Parathyroid adenoma (tissue), 2 donors: ENCODE data around the gene LRRC71.
A peak's percentile ranks its signal among the peaks of the same experiment; 100 is the strongest.

Source experiments
- H2AFZ ChIP-seq: fragments of 300-600 bp; sonication (generic); one replicate; pipeline ENCODE4 v1.7.0; 2017; ENCODE audit warnings: antibody characterized with exemption, mild to moderate bottlenecking
- H3K27ac ChIP-seq: fragments of 300-600 bp; sonication (generic); one replicate; pipeline ENCODE4 v1.7.0; 2017
- H3K27me3 ChIP-seq: fragments of 300-600 bp; sonication (generic); one replicate; pipeline ENCODE4 v1.7.0; 2017; ENCODE audit warnings: low read length; ENCODE audit not compliant: control insufficient read depth, insufficient read depth
- H3K36me3 ChIP-seq: fragments of 300-600 bp; sonication (generic); one replicate; pipeline ENCODE4 v1.7.0; 2017; ENCODE audit warnings: low read length; ENCODE audit not compliant: control insufficient read depth, insufficient read depth
- H3K4me1 ChIP-seq: fragments of 300-600 bp; sonication (generic); one replicate; pipeline ENCODE4 v1.7.0; 2017; ENCODE audit warnings: control low read depth
- H3K4me2 ChIP-seq: fragments of 300-600 bp; sonication (generic); one replicate; pipeline ENCODE4 v1.7.0; 2017; ENCODE audit warnings: low read length
- H3K4me3 ChIP-seq: fragments of 300-600 bp; sonication (generic); one replicate; pipeline ENCODE4 v1.7.0; 2017; ENCODE audit warnings: low read depth, low read length
- H3K79me2 ChIP-seq: fragments of 300-600 bp; sonication (generic); one replicate; pipeline ENCODE4 v1.7.0; 2017; ENCODE audit warnings: control low read depth
- H3K9ac ChIP-seq: fragments of 300-600 bp; sonication (generic); one replicate; pipeline ENCODE4 v1.7.0; 2017; ENCODE audit warnings: mild to moderate bottlenecking
- H3K9me3 ChIP-seq: fragments of 300-600 bp; sonication (generic); one replicate; pipeline ENCODE4 v1.7.0; 2017; ENCODE audit warnings: low read length; ENCODE audit not compliant: control insufficient read depth
- TF ChIP-seq, protein P1 (sequence below): fragments of 300-600 bp; sonication (generic); IDR thresholded peaks from one replicate; pipeline ENCODE4 v1.7.0; 2017; ENCODE audit warnings: antibody characterized with exemption, mild to moderate bottlenecking
- donor health status: primary hyperparathyroidism.

Gene LRRC71

DNA sequence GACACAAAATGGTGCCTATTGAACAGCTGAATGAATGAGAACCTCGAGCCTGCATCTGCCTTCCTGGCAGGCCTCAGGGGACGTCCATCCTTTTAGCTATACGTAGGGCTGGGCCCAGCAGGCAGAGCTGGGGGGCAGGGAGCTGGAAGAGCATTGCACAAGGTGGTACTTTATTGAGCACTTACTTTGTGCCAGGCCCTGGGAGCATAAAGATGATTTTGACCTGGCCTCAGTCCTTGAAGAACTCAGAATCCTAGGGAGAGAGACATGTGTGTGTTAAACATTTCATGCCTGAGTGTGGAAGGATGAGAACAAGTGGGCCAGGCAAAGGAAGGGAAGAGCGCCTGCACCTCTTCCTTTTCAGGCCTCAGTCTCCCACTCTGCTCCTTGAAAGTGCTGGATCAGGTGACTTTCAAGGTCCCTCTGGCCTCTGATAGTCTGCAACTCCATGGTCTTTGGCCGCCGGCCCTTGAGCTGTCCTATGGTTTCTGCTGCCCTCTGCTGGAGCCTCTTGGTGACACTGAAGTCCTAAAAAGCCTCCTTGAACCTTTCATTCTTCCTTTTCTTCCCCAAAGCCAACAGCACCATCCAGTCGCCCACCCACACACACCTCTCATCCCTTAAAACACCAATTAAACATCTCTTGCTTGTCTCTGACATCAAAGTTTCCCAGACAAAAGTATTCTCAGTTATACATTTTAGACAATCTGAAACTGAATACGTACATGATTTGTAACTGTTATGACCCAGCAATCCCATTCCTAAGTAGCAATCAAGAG, 30.4 kb upstream of the LRRC71 start:
- Histone ChIP-seq H3K4me2 (no peak overlapping the region), H3K4me3 (no peak overlapping the region), H2AFZ (peak overlapping the region; percentile 9), H3K27ac (no peak overlapping the region), H3K27me3 (no peaks in the 10 kb centered on the region), H3K9me3 (no peaks in the 10 kb centered on the region), H3K9ac (no peak overlapping the region), H3K4me1 (no peaks in the 10 kb centered on the region), H3K36me3 (no peaks in the 10 kb centered on the region), H3K79me2 (no peaks in the 10 kb centered on the region)
- TF ChIP-seq, protein P1, sequence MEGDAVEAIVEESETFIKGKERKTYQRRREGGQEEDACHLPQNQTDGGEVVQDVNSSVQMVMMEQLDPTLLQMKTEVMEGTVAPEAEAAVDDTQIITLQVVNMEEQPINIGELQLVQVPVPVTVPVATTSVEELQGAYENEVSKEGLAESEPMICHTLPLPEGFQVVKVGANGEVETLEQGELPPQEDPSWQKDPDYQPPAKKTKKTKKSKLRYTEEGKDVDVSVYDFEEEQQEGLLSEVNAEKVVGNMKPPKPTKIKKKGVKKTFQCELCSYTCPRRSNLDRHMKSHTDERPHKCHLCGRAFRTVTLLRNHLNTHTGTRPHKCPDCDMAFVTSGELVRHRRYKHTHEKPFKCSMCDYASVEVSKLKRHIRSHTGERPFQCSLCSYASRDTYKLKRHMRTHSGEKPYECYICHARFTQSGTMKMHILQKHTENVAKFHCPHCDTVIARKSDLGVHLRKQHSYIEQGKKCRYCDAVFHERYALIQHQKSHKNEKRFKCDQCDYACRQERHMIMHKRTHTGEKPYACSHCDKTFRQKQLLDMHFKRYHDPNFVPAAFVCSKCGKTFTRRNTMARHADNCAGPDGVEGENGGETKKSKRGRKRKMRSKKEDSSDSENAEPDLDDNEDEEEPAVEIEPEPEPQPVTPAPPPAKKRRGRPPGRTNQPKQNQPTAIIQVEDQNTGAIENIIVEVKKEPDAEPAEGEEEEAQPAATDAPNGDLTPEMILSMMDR = peak; percentile 67

DNA sequence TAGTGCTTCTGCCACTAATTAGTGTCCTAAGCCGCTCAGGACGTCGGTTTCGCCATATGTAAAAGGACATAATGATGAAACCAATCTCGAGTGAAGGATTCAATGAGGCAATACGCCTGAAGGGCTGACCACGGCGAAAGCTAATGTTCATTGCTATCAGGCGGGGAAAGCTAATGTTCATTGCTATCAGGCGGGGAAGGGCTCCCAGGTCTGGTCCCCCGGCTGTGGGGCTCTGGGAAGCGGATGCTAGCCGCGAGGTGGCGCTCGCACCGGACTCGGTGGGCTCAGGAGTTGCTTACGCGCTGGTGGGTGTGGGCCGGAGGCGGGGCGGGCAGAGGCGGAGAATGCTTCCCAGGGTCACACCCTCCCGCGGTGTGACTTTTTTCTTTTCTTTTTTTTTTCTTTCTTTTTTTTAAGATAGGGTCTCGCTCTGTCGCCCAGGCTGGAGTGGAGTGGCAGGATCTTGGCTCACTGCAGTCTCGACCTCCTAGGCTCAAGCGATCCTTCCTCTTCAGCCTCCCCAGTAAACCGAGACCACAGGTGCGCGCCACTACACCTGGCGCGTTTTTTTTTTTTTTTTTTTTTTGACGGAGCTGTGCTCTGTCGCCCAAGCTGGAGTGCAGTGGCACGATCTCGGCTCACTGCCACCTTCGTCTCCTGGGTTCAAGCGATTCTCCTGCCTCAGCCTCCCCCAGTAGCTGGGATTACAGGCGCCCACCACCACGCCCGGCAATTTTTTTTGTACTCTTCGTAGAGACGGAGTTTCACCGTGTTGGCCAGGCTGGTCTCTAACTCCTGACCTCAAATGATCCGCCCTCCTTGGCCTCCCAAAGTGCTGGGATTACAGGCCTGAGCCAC, 28.0 kb upstream of the LRRC71 start:
- H3K9ac ChIP-seq = no peak overlapping the region
- no peak overlapping the region for H3K4me3 ChIP-seq
- H3K4me2 ChIP-seq = peak overlapping the region; percentile 14
- H3K9me3 ChIP-seq = no peaks in the 10 kb centered on the region
- no peaks in the 10 kb centered on the region for H3K4me1 ChIP-seq
- TF ChIP-seq, protein P1 = peak; percentile 63
- H3K79me2 ChIP-seq = no peaks in the 10 kb centered on the region
- H2AFZ ChIP-seq = peak overlapping the region; percentile 54
- H3K27ac ChIP-seq = no peak overlapping the region
- H3K27me3 ChIP-seq = no peaks in the 10 kb centered on the region
- H3K36me3 ChIP-seq = no peaks in the 10 kb centered on the region

DNA sequence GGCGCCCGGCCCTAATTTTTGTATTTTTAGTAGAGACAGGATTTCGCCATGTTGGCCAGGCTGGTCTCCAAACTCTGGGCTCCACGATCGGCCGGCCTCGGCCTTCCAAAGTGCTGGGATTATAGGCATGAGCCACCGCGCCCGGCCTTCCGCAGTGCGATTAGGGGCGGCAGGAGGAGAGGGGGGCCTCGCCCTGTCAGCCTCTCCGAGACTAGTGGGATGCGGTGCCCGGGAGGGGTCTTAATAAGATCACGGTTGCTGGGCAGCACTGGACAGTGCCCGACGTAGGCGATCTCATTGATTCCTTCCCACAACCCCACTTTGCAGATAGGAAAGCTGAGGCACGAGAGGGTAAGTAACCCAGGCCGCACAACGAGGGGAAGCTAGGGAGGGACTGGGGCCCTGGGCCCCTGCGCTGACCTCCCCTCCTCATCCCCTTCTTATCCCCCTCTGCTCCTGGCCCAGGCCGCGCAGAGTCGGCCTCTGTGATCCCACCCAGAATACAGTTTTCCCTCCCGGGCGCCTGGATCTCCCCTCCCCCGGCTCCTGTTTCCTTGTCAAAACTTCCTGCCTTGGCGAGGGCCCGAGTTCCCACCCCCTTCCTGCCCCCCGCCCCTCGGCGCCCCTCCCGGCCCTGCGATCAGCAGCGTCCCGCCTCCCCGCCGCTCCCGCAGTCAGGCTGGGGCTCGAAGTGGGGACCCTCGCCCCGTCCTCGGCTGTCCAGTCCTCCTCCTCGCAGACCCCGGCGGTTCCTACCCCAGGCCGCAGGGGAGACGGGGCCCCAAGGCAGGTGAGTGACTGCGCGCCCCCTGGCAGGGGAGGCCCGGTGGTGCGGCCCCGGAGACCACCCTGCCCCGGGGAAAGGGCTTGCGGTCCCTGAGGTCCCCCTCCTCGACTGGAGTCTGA, 27.1 kb upstream of the LRRC71 start, which contains the start of gene PEAR1:
PEAR1 (plus strand) TSS at position 671 of the 906 bp plus-strand sequence. CDS start 10,209 bp downstream, outside the sequence.
- Histone ChIP-seq H3K4me2 (peak within 1 kb of the TSS; percentile 24), H2AFZ (no peak within 1 kb of the TSS), H3K27ac (peak within 1 kb of the TSS; percentile 59), H3K4me3 (peak within 1 kb of the TSS; percentile 40), H3K4me1 (no peaks in the 10 kb centered on the region), H3K79me2 (no peaks in the 10 kb centered on the region), H3K9ac (no peak within 1 kb of the TSS), H3K27me3 (no peaks in the 10 kb centered on the region), H3K9me3 (no peaks in the 10 kb centered on the region), H3K36me3 (no peaks in the 10 kb centered on the region)
- TF ChIP-seq, protein P1 = no peak

DNA sequence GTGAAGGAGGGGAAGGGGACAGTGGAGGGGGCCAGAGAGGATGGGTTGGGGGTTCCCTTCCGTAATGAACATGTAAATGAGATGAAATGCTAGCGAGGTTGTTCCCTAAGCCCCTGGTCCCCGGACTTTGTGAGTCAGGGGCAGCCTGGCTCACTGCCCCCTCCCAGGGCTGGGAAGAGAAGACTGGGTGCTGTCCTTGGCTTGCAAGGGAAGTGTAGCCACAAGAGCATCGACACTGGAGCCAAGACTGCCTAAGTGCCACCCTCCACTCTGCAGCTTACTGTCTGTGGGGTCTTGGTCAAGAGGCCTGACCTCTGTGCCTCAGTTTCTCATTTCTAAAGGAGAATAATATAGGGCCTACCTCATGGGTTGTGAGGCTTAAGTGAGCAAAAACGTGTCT, 26.4 kb upstream of the LRRC71 start:
- no peaks in the 10 kb centered on the region for H3K27me3 ChIP-seq
- no peak overlapping the region for H3K9ac ChIP-seq
- peak overlapping the region; percentile 40 for H3K4me3 ChIP-seq
- TF ChIP-seq, protein P1 = no peak
- H3K4me2 ChIP-seq = peak overlapping the region; percentile 24
- peak overlapping the region; percentile 59 for H3K27ac ChIP-seq
- no peaks in the 10 kb centered on the region for H3K36me3 ChIP-seq
- no peaks in the 10 kb centered on the region for H3K4me1 ChIP-seq
- no peaks in the 10 kb centered on the region for H3K9me3 ChIP-seq
- no peak overlapping the region for H2AFZ ChIP-seq
- no peaks in the 10 kb centered on the region for H3K79me2 ChIP-seq
